Smooth muscle cell (in vitro differentiated cells): ENCODE data around the gene DDOST. TPM values are rescaled to one million over a fixed set of nuclear protein-coding genes. Genes with fewer than 3 reads are reported as not detected.

Source experiments
- DNase-seq: peaks from one replicate; lab custom pipeline; 2025; ENCODE audit not compliant: unreplicated experiment; lab: John Stamatoyannopoulos, UW
- H2AFZ ChIP-seq: fragments of 200-600 bp; sonication (generic); 2 replicates; pipeline ENCODE4 v1.6.0; 2016; ENCODE audit warnings: antibody characterized with exemption, low read depth, mild to moderate bottlenecking
- H3F3A ChIP-seq: fragments of 200-600 bp; sonication (generic); 2 replicates; pipeline ENCODE4 v1.6.0; 2017; ENCODE audit warnings: antibody characterized with exemption, low read depth
- H3K27ac ChIP-seq: fragments of 200-600 bp; sonication (generic); 2 replicates; pipeline ENCODE4 v1.5.1; 2016; ENCODE audit warnings: low read depth, mild to moderate bottlenecking
- H3K27me3 ChIP-seq: fragments of 200-600 bp; sonication (generic); 2 replicates; pipeline ENCODE4 v1.6.1; 2016; ENCODE audit warnings: low read depth, mild to moderate bottlenecking
- H3K36me3 ChIP-seq: fragments of 200-600 bp; sonication (generic); 2 replicates; pipeline ENCODE4 v1.5.1; 2016; ENCODE audit warnings: low read depth
- H3K4me1 ChIP-seq: fragments of 200-600 bp; sonication (generic); 2 replicates; pipeline ENCODE4 v1.5.1; 2016; ENCODE audit warnings: low read depth
- H3K4me2 ChIP-seq: fragments of 200-600 bp; sonication (generic); 2 replicates; pipeline ENCODE4 v1.6.0; 2016; ENCODE audit warnings: mild to moderate bottlenecking
- H3K4me3 ChIP-seq: fragments of 200-600 bp; sonication (generic); 2 replicates; pipeline ENCODE4 v1.5.1; 2016; ENCODE audit warnings: mild to moderate bottlenecking
- H3K79me2 ChIP-seq: fragments of 200-600 bp; sonication (generic); 2 replicates; pipeline ENCODE4 v1.6.0; 2016; ENCODE audit warnings: low read depth, mild to moderate bottlenecking
- H3K9ac ChIP-seq: fragments of 200-600 bp; sonication (generic); 2 replicates; pipeline ENCODE4 v1.6.0; 2016; ENCODE audit warnings: low read depth
- H3K9me3 ChIP-seq: fragments of 200-600 bp; sonication (generic); replicated peaks from 2 replicates; pipeline ENCODE4 v1.5.1; 2016; ENCODE audit warnings: low read depth
- H4K20me1 ChIP-seq: fragments of 200-600 bp; sonication (generic); 2 replicates; pipeline ENCODE4 v1.6.0; 2016; ENCODE audit warnings: low read depth
- CTCF ChIP-seq: fragments of 200-600 bp; sonication (generic); IDR thresholded peaks from 2 replicates; pipeline ENCODE4 v1.5.1; 2017; ENCODE audit warnings: borderline replicate concordance, mild to moderate bottlenecking, antibody characterized with exemption; ENCODE audit not compliant: insufficient read depth, poor library complexity, severe bottlenecking
- WGBS: methylation state at CpG from one replicate; pipeline ENCODE4 v1.1.7; 2016; ENCODE audit warnings: low lambda C conversion rate; 5-methylcytosine and 5-hydroxymethylcytosine counted together
- polyA plus RNA-seq: library from polyadenylated mRNA; unstranded; fragments of >200 nt; fragmentation: Nextera tagmentation; extraction: Ambion mirVana; gene quantifications from 2 replicates; pipeline ENCODE4 v1.2.1, GENCODE V29; 2016
- total RNA-seq: library from RNA; depleted of rRNA; stranded (reverse); fragments of >200 nt; gene quantifications from 2 replicates; pipeline ENCODE4 v1.2.3, GENCODE V29; 2014

DDOST gene
- total and polyA plus RNA-seq, 2 experiments from 2014 or later = 267 to 439 TPM

- Histone ChIP-seq H3K4me1 (no peaks in the 10 kb centered on the region), H3K79me2 (no peaks in the 10 kb centered on the region), H3F3A (peaks cover 12% of the 10 kb centered on the region), H3K4me3 (no peak overlapping the region), H4K20me1 (no peaks in the 10 kb centered on the region), H3K4me2 (no peak overlapping the region), H3K9me3 (no peaks in the 10 kb centered on the region), H3K27me3 (no peaks in the 10 kb centered on the region), H3K9ac (no peak overlapping the region), H3K27ac (no peak overlapping the region), H3K36me3 (no peaks in the 10 kb centered on the region), H2AFZ (no peak overlapping the region)
- no peak for TF ChIP-seq CTCF
- DNase-seq = no peak
- 81% methylated on average over 5 of the region's 5 CpGs for WGBS
These were observed 40.7 kb upstream of the DDOST start for GRCh38 chr1:20701847-20702246.

GRCh38 chr1:20701446-20701845 is 40.3 kb upstream of the DDOST start:
- no peaks in the 10 kb centered on the region for H3K4me1 ChIP-seq
- H2AFZ ChIP-seq = no peak overlapping the region
- H3K27ac ChIP-seq = no peak overlapping the region
- 97% methylated on average over 9 of the region's 9 CpGs for WGBS
- no peak for TF ChIP-seq CTCF
- H3K9me3 ChIP-seq = no peaks in the 10 kb centered on the region
- H3K4me3 ChIP-seq = no peak overlapping the region
- H3K36me3 ChIP-seq = no peaks in the 10 kb centered on the region
- H3K9ac ChIP-seq = no peak overlapping the region
- no peaks in the 10 kb centered on the region for H4K20me1 ChIP-seq
- H3F3A ChIP-seq = peaks cover 8% of the 10 kb centered on the region
- no peak for DNase-seq
- no peaks in the 10 kb centered on the region for H3K27me3 ChIP-seq
- H3K79me2 ChIP-seq = no peaks in the 10 kb centered on the region
- no peak overlapping the region for H3K4me2 ChIP-seq

GRCh38 chr1:20700636-20701215 is 39.6 kb upstream of the DDOST start:
- Histone ChIP-seq H3K9me3 (no peaks in the 10 kb centered on the region), H3K9ac (no peak overlapping the region), H3K4me1 (no peaks in the 10 kb centered on the region), H3F3A (peaks cover 3% of the 10 kb centered on the region), H2AFZ (no peak overlapping the region), H3K79me2 (no peaks in the 10 kb centered on the region), H4K20me1 (no peaks in the 10 kb centered on the region), H3K4me3 (no peak overlapping the region), H3K36me3 (no peaks in the 10 kb centered on the region), H3K27ac (no peak overlapping the region), H3K4me2 (no peak overlapping the region), H3K27me3 (no peaks in the 10 kb centered on the region)
- DNase-seq = no peak
- 75% methylated on average over 17 of the region's 17 CpGs for WGBS
- no peak for TF ChIP-seq CTCF

- TF ChIP-seq CTCF = no peak
- Histone ChIP-seq H3K4me1 (no peaks in the 10 kb centered on the region), H3K9me3 (no peaks in the 10 kb centered on the region), H3K36me3 (no peaks in the 10 kb centered on the region), H3F3A (peaks cover 3% of the 10 kb centered on the region), H3K4me3 (no peak overlapping the region), H3K27ac (no peak overlapping the region), H3K9ac (no peak overlapping the region), H3K27me3 (no peaks in the 10 kb centered on the region), H2AFZ (no peak overlapping the region), H4K20me1 (no peaks in the 10 kb centered on the region), H3K79me2 (no peaks in the 10 kb centered on the region), H3K4me2 (no peak overlapping the region)
- DNase-seq = no peak
- 79% methylated on average over 9 of the region's 9 CpGs for WGBS
These were observed 38.4 kb upstream of the DDOST start for GRCh38 chr1:20699558-20699957.
